Activated CD8-positive, alpha-beta memory T cell treated with anti-CD3 and anti-CD28 coated beads, Interleukin-2, amount 50 U/mL, for 48 hours (primary cell): ENCODE results near the gene CKAP5.
A peak's percentile ranks its signal among the peaks of the same experiment; 100 is the strongest.

ENCODE experiments used
- DNase-seq: peaks from one replicate; pipeline ENCODE4 v3.0.0-alpha.2; 2020

Gene CKAP5

GRCh38 chr11:46761807-46762206, 84.3 kb downstream of the CKAP5 start:
- DNase-seq = no peak

DNA sequence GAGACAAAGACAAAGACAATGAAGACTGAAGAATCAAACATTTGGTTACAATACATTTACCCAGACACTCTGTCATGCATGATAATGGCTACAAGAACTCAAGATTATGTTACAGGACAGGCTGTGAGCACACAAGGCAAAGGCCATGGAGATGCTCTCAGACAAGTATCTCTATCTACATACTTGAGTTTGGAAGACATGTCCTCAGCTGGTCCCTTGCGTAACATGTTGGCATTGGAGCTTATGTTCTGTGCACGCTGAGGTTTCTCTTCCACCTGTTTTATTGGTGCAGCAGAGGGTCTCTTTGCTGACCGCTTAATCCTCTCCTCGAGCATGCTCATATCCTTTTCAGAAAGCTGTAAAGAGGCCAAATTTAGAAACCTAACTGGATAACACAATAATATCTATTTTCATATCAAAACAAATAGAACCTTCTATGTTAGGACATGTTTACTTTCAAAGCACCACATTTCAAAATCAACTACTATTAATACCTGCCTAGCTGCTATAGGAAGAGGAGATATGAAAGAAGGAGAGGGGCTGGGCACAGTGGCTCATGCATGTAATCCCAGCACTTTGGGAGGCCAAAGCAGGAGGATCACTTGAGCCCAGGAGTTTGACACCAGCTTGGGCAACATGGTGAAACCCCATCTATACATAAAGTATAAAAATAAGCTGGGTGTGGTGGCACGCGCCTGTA, 85.5 kb downstream of the CKAP5 start:
- DNase-seq = no peak

DNA sequence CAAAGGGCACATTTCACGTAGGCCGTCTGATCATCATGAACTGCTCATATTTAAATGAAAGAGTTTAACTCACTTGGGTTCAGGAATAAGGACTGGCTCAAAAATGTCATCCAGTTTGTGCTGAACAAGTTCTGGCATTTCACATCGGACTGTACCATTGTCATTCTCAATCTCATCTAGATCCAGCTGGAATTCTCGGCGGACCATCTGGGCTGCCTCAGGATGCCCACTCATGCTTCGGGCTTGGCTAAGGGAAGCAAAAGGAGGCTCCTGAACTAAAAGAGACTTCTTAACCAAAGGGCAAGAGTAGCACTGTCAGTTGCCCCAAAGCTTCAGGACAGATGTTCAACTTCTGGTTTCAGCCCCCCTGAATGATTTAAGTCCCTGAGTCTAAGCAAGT, 86.9 kb downstream of the CKAP5 start:
- DNase-seq = no peak

- DNase-seq = no peak
These were observed 90.1 kb downstream of the CKAP5 start for GRCh38 chr11:46755962-46756361.

DNA sequence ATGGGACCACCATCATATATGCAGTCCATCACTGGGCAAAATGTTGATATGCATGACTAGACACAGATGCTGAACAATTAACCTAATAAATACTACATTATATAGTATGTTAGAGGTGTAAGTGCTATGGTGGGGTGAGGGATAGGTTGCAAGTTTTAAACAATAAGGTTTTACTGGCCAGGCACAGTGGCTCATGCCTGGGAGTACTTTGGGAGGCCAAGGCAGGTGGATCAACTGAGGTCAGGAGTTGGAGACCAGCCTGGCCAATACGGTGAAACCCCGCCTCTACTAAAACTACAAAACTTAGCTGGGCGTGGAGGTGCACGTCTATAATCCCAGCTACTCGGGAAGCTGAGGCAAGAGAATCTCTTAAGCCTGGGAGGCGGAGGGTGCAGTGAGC, 98.9 kb downstream of the CKAP5 start:
- no peak for DNase-seq

GRCh38 chr11:46745995-46746394, 100.1 kb downstream of the CKAP5 start:
- no peak for DNase-seq

- no peak for DNase-seq
These were observed 100.8 kb downstream of the CKAP5 start for GRCh38 chr11:46745328-46745727.

DNA sequence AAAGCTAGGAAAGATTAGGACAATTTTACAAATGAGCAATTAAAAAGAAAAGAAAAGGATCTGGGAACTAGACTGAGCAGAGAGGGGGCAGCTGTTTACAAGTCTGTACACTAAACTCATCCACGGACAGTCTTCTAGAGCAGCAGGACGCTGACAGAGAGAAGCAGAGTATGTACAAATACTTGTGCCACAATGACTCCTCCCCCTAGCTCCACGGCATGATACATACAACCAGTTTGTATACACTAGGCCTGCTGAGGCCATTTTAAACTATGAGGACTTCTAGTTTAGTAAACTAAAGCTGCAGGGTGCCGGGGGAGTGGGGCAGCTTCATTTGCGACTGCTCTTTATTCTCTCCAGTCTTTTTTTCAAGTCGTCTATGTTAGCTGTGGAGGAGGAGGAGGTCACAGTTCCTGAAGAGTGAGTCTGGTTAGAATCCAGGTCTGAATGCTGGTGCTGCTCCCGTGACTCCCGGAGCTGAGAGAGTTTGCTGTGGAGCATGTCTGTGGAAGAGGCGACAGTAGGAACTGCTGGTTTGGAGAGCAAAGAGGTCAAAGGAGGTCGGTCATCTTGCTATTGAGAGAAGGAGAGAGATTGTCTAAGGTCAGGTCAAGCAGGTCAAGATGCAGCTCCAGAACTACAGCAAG, 102.3 kb downstream of the CKAP5 start:
- no peak for DNase-seq

- DNase-seq = no peak
These were observed 103.0 kb downstream of the CKAP5 start for GRCh38 chr11:46743043-46743442.

DNA sequence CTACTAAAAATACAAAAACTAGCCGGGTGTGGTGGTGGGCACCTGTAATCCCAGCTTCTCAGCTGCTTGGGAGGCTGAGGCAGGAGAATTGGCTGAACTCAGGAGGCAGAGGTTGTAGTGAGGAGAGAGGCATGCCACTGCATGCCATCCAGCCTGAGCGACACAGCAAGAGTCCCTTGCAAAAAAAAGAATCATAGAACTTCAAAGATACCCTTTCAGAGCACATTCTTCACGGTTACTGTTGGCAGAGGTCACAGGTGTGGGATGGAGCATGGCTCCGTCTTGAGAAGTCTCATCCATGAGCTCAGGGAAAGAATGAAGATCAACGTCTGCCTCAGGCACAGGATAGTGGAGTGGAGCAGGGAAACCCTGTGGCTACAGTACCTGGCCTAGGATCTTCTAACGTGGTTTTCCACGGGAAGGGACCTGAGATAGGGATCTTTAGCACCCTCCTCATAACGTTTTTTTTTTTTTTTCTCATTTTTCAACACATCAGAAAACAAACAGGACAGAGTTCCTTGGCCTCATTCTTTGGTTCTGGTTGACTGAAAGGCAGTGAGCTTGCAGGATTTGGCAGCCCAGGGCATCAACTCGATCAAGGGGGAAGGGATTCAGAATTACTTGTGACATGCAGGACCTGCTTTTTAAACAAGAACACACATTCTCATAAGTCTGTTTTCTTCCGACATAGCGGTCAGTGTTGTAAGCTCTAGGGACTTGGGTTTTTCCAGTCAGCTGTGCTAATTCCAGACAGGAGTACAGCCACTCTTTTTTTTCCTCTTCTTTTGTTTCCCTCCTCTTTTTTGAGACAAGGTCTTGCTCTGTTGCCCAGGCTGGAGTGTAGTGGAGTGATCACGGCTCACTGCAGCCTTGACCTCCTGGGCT, 104.2 kb downstream of the CKAP5 start:
- DNase-seq = peak; percentile 32

- DNase-seq = no peak
These were observed 107.2 kb downstream of the CKAP5 start for GRCh38 chr11:46738887-46739286.

- DNase-seq = no peak
These were observed 108.4 kb downstream of the CKAP5 start for GRCh38 chr11:46737699-46738098.

- DNase-seq = no peak
These were observed 109.5 kb downstream of the CKAP5 start for GRCh38 chr11:46736615-46737014.

DNA sequence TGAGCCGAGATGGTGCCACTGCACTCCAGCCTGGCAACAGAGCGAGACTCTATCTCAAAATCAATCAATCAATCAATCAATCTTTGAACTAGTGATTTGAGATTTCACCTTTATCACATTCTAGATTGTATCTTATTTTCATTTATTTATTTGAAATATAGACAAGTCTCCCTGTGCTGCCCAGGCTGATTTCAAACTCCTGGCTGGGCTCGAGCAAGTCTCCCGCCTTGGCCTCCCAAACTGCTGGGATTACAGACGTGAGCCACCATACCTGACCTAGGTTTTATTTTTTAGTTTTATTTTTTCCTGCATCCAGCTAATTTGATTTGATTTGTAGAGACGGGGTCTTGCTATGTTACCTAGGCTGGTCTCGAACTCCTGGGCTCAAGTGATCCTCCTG, 109.9 kb downstream of the CKAP5 start:
- DNase-seq = no peak

DNA sequence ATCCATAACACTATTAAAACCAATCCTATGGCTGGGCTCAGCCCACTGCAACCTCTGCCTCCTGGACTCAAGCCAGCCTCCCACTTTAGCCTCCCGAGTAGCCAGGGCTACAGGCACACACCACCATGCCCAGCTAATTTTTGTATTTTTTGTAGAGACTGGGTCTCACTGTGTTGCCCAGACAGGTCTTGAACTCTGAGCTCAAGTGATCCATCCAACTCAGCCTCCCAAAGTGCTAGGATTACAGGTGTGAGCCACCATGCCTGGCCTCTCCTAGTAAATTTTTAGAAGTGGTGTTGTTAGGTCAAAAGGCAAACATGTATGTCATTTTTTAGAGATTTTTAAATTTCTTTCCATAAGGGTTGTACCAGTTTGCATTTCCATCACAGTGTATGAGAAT, 112.8 kb downstream of the CKAP5 start:
- no peak for DNase-seq

- no peak for DNase-seq
These were observed 114.5 kb downstream of the CKAP5 start for GRCh38 chr11:46731545-46731944.

GRCh38 chr11:46729110-46730027, 116.7 kb downstream of the CKAP5 start:
- DNase-seq = no peak

GRCh38 chr11:46728659-46729040, 117.4 kb downstream of the CKAP5 start:
- no peak for DNase-seq

DNA sequence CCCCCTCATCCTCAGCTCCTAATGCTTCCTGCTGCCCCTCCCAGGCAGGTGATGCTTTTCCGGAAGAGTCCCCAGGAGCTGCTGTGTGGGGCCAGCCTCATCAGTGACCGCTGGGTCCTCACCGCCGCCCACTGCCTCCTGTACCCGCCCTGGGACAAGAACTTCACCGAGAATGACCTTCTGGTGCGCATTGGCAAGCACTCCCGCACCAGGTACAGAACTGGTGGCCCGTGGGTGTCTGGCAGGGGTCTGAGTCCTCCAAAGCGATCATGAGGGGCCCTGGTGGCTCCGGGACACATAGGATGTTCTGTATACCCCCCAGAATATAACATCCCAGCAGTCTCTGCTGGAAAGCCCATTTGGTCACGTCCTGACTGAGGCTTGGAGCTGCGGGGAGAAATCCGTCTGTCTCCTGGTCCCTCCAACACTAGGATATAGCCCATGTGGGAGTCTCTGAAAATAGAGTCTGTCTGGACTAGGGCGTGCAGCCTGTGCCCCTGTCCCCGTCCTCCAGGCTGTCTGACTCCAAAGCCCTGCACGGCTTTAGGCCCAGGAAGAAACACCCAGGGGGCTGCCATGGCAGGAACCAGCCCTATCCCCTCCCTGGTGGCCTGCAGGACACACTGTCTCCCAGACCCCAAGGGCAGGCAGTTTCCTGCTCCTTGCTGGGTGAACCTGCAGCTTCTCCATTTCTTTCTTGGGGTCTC, 118.0 kb downstream of the CKAP5 start:
- no peak for DNase-seq

- DNase-seq = no peak
These were observed 119.7 kb downstream of the CKAP5 start for GRCh38 chr11:46726206-46726862.
